ENCODE results near the gene FBXW11.

The FBXW11 gene

DNA sequence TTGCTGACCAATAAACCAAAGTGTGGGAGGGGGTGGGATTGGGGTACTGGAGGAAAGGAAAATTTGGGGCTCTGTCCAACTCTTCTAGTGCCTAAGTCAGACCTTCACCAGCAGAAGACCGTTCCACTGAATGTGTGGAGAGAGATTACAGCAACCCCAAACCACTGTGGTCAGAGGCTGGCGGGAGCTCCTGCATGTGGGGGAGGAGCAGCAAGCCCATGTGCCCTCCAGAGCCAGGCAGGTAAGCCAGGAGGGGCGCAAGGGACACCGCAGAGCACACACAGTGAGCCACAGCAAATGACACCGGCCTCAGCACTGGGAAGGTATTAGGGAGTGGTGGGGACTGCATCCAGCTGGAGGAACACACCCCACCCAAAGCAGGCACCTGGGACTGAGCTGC is 158.0 kb downstream of the FBXW11 start:
- H3K27me3 ChIP-seq (ENCODE audit: insufficient read depth, poor library complexity, severe bottlenecking): no peaks in the 10 kb centered on the region
- no peak overlapping the region for H3K4me3 ChIP-seq (ENCODE audit: severe bottlenecking)
- H3K27ac ChIP-seq (ENCODE audit: poor library complexity, severe bottlenecking): no peak overlapping the region
- H3K4me1 ChIP-seq (ENCODE audit: insufficient read depth, poor library complexity, severe bottlenecking): no peaks in the 10 kb centered on the region
- TF ChIP-seq, protein P1, sequence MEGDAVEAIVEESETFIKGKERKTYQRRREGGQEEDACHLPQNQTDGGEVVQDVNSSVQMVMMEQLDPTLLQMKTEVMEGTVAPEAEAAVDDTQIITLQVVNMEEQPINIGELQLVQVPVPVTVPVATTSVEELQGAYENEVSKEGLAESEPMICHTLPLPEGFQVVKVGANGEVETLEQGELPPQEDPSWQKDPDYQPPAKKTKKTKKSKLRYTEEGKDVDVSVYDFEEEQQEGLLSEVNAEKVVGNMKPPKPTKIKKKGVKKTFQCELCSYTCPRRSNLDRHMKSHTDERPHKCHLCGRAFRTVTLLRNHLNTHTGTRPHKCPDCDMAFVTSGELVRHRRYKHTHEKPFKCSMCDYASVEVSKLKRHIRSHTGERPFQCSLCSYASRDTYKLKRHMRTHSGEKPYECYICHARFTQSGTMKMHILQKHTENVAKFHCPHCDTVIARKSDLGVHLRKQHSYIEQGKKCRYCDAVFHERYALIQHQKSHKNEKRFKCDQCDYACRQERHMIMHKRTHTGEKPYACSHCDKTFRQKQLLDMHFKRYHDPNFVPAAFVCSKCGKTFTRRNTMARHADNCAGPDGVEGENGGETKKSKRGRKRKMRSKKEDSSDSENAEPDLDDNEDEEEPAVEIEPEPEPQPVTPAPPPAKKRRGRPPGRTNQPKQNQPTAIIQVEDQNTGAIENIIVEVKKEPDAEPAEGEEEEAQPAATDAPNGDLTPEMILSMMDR (IDR thresholded peaks at IDR 0.05; ENCODE audit: poor library complexity, severe bottlenecking): no peak
- DNase-seq (ENCODE audit: low spot score) (no peak), ATAC-seq (ENCODE audit: low read depth) (no peak)
- H3K36me3 ChIP-seq (ENCODE audit: low read depth): no peaks in the 10 kb centered on the region
- H3K9me3 ChIP-seq (ENCODE audit: severe bottlenecking): no peaks in the 10 kb centered on the region

DNA sequence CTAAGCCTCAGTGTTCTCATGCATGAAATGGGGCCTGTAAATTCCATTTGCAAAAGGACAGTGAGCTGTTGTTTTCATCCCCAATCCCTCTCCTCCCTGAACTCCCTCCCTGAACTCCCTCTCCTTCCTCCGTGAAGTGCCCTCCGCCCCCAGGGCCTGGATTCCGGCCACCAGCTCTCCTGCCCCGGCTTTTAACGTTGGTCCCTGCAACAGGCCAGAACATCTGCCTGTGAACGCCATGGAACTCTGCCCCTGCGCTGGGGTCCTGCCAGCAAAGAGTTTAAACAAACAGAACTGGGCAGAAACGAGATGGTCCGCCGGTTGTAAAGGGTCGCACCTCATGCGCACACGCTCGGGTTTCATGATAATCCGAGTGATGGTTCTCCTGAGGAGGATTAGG is 158.4 kb downstream of the FBXW11 start:
- no peak for ATAC-seq (ENCODE audit: low read depth)
- H3K4me3 ChIP-seq (ENCODE audit: severe bottlenecking): no peak overlapping the region

DNA sequence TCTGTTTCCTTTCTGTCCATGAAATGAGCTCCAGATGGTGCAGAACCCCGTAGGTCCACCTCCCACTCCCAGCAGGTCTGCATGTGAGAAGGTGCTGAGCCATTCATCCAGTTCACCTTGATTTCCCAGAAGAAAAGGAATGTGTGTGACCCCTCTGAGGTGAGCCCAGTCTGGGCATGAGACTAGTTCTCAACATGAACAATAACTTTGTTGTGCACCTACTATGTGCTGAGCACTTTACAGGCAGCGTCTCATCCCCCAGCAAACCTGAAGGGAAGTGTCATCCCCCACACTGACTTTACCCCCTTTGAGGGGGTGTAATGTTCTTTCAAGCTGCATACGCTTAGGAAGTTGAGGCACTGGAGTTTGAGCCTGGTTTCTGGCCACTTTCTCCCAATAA is 159.4 kb downstream of the FBXW11 start:
- TF ChIP-seq, protein P1 (IDR thresholded peaks at IDR 0.05; ENCODE audit: poor library complexity, severe bottlenecking): no peak
- no peak overlapping the region for H3K4me3 ChIP-seq (ENCODE audit: severe bottlenecking)
- H3K27ac ChIP-seq (ENCODE audit: poor library complexity, severe bottlenecking): no peak overlapping the region
- ATAC-seq (ENCODE audit: low read depth) (no peak), DNase-seq (ENCODE audit: low spot score) (no peak)
- no peaks in the 10 kb centered on the region for H3K27me3 ChIP-seq (ENCODE audit: insufficient read depth, poor library complexity, severe bottlenecking)
- H3K4me1 ChIP-seq (ENCODE audit: insufficient read depth, poor library complexity, severe bottlenecking): no peaks in the 10 kb centered on the region
- H3K9me3 ChIP-seq (ENCODE audit: severe bottlenecking): no peaks in the 10 kb centered on the region
- H3K36me3 ChIP-seq (ENCODE audit: low read depth): no peaks in the 10 kb centered on the region

More for the DNA sequence above, 158.4 kb downstream of the FBXW11 start:
- Histone ChIP-seq H3K4me1 (ENCODE audit: insufficient read depth, poor library complexity, severe bottlenecking) (no peaks in the 10 kb centered on the region), H3K36me3 (ENCODE audit: low read depth) (no peaks in the 10 kb centered on the region), H3K27ac (ENCODE audit: poor library complexity, severe bottlenecking) (no peak overlapping the region), H3K27me3 (ENCODE audit: insufficient read depth, poor library complexity, severe bottlenecking) (no peaks in the 10 kb centered on the region), H3K9me3 (ENCODE audit: severe bottlenecking) (no peaks in the 10 kb centered on the region)
- TF ChIP-seq, protein P1 (IDR thresholded peaks at IDR 0.05; ENCODE audit: poor library complexity, severe bottlenecking): no peak
- no peak for DNase-seq (ENCODE audit: low spot score)

DNA sequence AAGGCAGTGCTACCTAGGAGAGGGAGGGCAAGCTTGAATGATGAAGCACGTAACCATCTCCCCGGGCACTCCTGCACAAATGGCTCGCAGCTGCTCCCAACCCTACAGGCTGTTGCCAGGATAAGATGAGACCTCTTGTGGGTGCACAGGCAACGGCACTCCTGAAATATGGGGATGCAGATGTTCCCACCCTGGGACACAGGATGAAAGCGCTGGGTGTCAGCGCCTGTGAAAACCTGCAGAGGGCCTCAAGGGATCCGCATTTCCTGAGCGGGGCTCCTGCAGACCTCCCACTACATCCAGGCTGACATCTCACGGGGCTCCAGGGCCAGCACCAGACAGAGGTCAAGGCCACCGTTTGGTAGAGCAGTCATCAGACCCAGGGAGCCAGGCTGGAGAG is 160.1 kb downstream of the FBXW11 start:
- DNase-seq (ENCODE audit: low spot score) (no peak), ATAC-seq (ENCODE audit: low read depth) (no peak)
- Histone ChIP-seq H3K27me3 (ENCODE audit: insufficient read depth, poor library complexity, severe bottlenecking) (no peaks in the 10 kb centered on the region), H3K4me3 (ENCODE audit: severe bottlenecking) (no peak overlapping the region), H3K9me3 (ENCODE audit: severe bottlenecking) (no peaks in the 10 kb centered on the region), H3K4me1 (ENCODE audit: insufficient read depth, poor library complexity, severe bottlenecking) (no peaks in the 10 kb centered on the region), H3K36me3 (ENCODE audit: low read depth) (no peaks in the 10 kb centered on the region), H3K27ac (ENCODE audit: poor library complexity, severe bottlenecking) (no peak overlapping the region)
- TF ChIP-seq, protein P1 (IDR thresholded peaks at IDR 0.05; ENCODE audit: poor library complexity, severe bottlenecking): no peak

DNA sequence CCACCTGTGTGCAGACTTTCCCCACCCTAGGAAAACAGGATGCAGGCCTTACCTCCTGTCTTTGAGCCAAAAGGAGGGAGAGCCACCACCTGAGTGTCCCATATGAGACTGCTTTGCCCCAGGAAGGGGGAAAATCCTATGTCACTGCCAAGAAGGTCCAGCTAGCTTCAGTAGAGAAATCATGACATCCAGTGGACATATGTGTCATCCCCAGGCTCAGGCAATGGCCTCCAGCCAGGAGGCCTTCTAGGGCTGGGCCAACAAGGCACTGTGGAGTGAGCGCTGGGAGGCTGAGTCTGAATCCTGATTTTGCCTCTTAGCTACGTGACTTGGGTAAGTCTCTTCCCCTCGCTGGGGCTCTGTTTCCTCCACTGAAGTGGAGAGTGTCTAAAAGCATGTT is 160.6 kb downstream of the FBXW11 start:
- no peaks in the 10 kb centered on the region for H3K4me1 ChIP-seq (ENCODE audit: insufficient read depth, poor library complexity, severe bottlenecking)
- H3K36me3 ChIP-seq (ENCODE audit: low read depth): no peaks in the 10 kb centered on the region
- TF ChIP-seq, protein P1 (IDR thresholded peaks at IDR 0.05; ENCODE audit: poor library complexity, severe bottlenecking): no peak
- ATAC-seq (ENCODE audit: low read depth): peak; percentile 49
- no peak overlapping the region for H3K27ac ChIP-seq (ENCODE audit: poor library complexity, severe bottlenecking)
- no peaks in the 10 kb centered on the region for H3K27me3 ChIP-seq (ENCODE audit: insufficient read depth, poor library complexity, severe bottlenecking)
- H3K4me3 ChIP-seq (ENCODE audit: severe bottlenecking): no peak overlapping the region
- no peaks in the 10 kb centered on the region for H3K9me3 ChIP-seq (ENCODE audit: severe bottlenecking)
- DNase-seq (ENCODE audit: low spot score): no peak

Data from RWPE2 (cell line).